HUES64 (cell line): Measurements from ENCODE around the gene MYL2.

ENCODE experiments used
- H3K27ac ChIP-seq: 2 replicates; pipeline ENCODE4 v1.7.0; 2013; ENCODE audit warnings: low read depth, low read length, inconsistent platforms
- H3K27me3 ChIP-seq: 2 replicates; pipeline ENCODE4 v1.6.1; 2013; ENCODE audit warnings: mild to moderate bottlenecking, low read length; ENCODE audit not compliant: insufficient read depth
- H3K36me3 ChIP-seq: 2 replicates; pipeline ENCODE4 v1.6.1; 2013; ENCODE audit warnings: mild to moderate bottlenecking, low read length; ENCODE audit not compliant: insufficient read depth
- H3K4me1 ChIP-seq: 2 replicates; pipeline ENCODE4 v1.6.1; 2013; ENCODE audit warnings: mild to moderate bottlenecking, low read length, moderate library complexity; ENCODE audit not compliant: insufficient read depth
- H3K4me3 ChIP-seq: 2 replicates; pipeline ENCODE4 v1.5.1; 2013; ENCODE audit warnings: mild to moderate bottlenecking, low read length, moderate library complexity
- H3K9ac ChIP-seq: 2 replicates; pipeline ENCODE4 v1.6.1; 2013; ENCODE audit warnings: mild to moderate bottlenecking, low read depth, low read length
- H3K9me3 ChIP-seq: 2 replicates; pipeline ENCODE4 v1.6.1; 2013; ENCODE audit warnings: low read depth, low read length; ENCODE audit not compliant: insufficient read depth
- WGBS: fragments of 150-250, 120-280 bp; methylation state at CpG from one replicate; pipeline ENCODE4 v1.1.7; 2013; ENCODE audit warnings: missing lambda C conversion rate; 5-methylcytosine and 5-hydroxymethylcytosine counted together

The MYL2 gene

GRCh38 chr12:110929818-110930217, 9.4 kb upstream of the MYL2 start:
- H3K4me1 ChIP-seq = peaks cover 17% of the 10 kb centered on the region
- WGBS = 93% methylated on average over 1 of the region's 1 CpG
- no peaks in the 10 kb centered on the region for H3K27me3 ChIP-seq
- no peak overlapping the region for H3K27ac ChIP-seq
- H3K4me3 ChIP-seq = no peak overlapping the region
- no peaks in the 10 kb centered on the region for H3K36me3 ChIP-seq
- no peaks in the 10 kb centered on the region for H3K9me3 ChIP-seq
- H3K9ac ChIP-seq = no peak overlapping the region

DNA sequence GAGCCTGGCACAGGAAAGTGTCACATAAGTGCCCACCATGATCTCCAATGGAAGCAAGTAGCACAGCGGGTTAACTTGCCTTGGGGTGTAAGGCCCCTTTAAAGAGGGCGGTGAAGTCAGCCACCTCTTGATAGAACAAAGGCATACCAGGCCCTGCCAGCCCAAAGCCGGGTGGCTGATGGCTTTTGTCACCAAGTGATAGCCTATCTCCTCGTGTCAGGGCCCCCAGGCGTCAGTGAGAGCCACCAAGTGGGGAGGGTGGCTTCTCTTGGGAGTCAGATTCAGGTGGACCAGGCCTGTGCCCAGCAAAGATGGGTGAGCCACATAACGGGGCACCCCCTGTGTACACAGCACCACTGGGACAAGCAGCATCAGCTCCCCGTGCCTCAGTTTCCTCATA, 8.3 kb upstream of the MYL2 start:
- peaks cover 6% of the 10 kb centered on the region for H3K4me1 ChIP-seq
- no peak overlapping the region for H3K9ac ChIP-seq
- no peaks in the 10 kb centered on the region for H3K27me3 ChIP-seq
- no peaks in the 10 kb centered on the region for H3K9me3 ChIP-seq
- no peak overlapping the region for H3K27ac ChIP-seq
- H3K4me3 ChIP-seq = no peak overlapping the region
- H3K36me3 ChIP-seq = no peaks in the 10 kb centered on the region
- WGBS = 68% methylated on average over 7 of the region's 7 CpGs

GRCh38 chr12:110927546-110927945, 7.2 kb upstream of the MYL2 start:
- Histone ChIP-seq H3K9ac (no peak overlapping the region), H3K9me3 (no peaks in the 10 kb centered on the region), H3K36me3 (no peaks in the 10 kb centered on the region), H3K27ac (no peak overlapping the region), H3K4me1 (peaks cover 13% of the 10 kb centered on the region), H3K4me3 (no peak overlapping the region), H3K27me3 (no peaks in the 10 kb centered on the region)
- 93% methylated on average over 6 of the region's 6 CpGs for WGBS

- no peak overlapping the region for H3K27ac ChIP-seq
- no peaks in the 10 kb centered on the region for H3K36me3 ChIP-seq
- no peaks in the 10 kb centered on the region for H3K27me3 ChIP-seq
- H3K9ac ChIP-seq = no peak overlapping the region
- peaks cover 16% of the 10 kb centered on the region for H3K4me1 ChIP-seq
- WGBS = 92% methylated on average over 9 of the region's 9 CpGs
- no peak overlapping the region for H3K4me3 ChIP-seq
- no peaks in the 10 kb centered on the region for H3K9me3 ChIP-seq
Observed at GRCh38 chr12:110923692-110924334, 3.4 kb upstream of the MYL2 start.

- H3K4me3 ChIP-seq = no peak overlapping the region
- no peak overlapping the region for H3K27ac ChIP-seq
- H3K4me1 ChIP-seq = peaks cover 16% of the 10 kb centered on the region
- H3K9ac ChIP-seq = no peak overlapping the region
- H3K9me3 ChIP-seq = no peaks in the 10 kb centered on the region
- H3K36me3 ChIP-seq = no peaks in the 10 kb centered on the region
- no peaks in the 10 kb centered on the region for H3K27me3 ChIP-seq
- WGBS = 95% methylated on average over 4 of the region's 4 CpGs
Observed at GRCh38 chr12:110923192-110923591, 2.8 kb upstream of the MYL2 start.

DNA sequence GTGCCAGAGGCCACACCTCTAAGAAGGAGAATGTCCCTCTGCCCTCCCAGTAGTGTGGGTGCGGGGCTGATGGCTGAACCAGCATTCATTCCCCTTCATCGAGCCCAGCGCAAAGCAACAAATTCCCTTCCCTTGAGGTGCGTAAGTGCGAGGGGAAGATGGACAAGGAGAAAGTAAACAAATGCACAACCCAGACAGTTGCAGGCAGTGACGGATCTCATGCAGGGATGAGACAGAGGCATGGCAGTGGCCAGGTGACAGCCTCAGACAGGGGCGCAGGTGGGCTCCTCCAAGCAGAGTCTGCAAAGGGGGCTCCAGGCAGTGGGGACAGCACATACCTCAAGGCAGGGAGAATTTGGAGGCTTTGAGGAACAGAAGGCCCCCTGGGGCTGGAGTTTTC, 2.3 kb upstream of the MYL2 start:
- H3K36me3 ChIP-seq = no peaks in the 10 kb centered on the region
- H3K27me3 ChIP-seq = no peaks in the 10 kb centered on the region
- no peak overlapping the region for H3K4me3 ChIP-seq
- 84% methylated on average over 7 of the region's 7 CpGs for WGBS
- H3K4me1 ChIP-seq = peaks cover 21% of the 10 kb centered on the region
- no peaks in the 10 kb centered on the region for H3K9me3 ChIP-seq
- no peak overlapping the region for H3K9ac ChIP-seq
- no peak overlapping the region; the same call in 1 of the 2 replicates for H3K27ac ChIP-seq

GRCh38 chr12:110921262-110921661, 883 bp upstream of the MYL2 start:
- no peak overlapping the region for H3K27ac ChIP-seq
- WGBS = 90% methylated on average over 10 of the region's 10 CpGs

DNA sequence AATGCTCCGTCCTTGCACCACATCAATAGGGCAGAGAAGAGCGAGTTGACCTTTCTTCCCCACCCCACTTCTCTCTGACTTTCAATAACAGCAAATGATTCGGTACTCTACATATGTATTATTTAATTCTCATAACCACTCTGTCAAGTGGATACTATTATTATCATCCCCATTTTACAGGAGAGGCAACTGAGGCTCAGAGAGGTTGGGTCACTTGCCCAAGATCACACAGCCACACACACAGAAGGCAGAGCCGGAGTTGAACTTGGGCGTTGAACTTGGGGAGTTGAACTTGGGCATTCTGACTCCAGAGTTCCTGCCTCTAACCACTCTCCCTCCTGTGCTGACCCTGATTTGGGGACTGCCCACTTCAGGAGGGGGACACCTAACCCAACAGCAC, 659 bp downstream of the MYL2 start:
- H3K27me3 ChIP-seq = no peaks in the 10 kb centered on the region
- H3K9ac ChIP-seq = no peak overlapping the region
- H3K27ac ChIP-seq = no peak overlapping the region; the same call in 1 of the 2 replicates
- H3K4me3 ChIP-seq = no peak overlapping the region
- 95% methylated on average over 5 of the region's 5 CpGs for WGBS
- peaks cover 27% of the 10 kb centered on the region for H3K4me1 ChIP-seq
- H3K36me3 ChIP-seq = no peaks in the 10 kb centered on the region
- H3K9me3 ChIP-seq = no peaks in the 10 kb centered on the region

More at GRCh38 chr12:110921262-110921661, 883 bp upstream of the MYL2 start:
- no peaks in the 10 kb centered on the region for H3K9me3 ChIP-seq
- no peaks in the 10 kb centered on the region for H3K27me3 ChIP-seq
- H3K4me1 ChIP-seq = peaks cover 27% of the 10 kb centered on the region
- no peaks in the 10 kb centered on the region for H3K36me3 ChIP-seq
- no peak overlapping the region for H3K4me3 ChIP-seq
- H3K9ac ChIP-seq = no peak overlapping the region

DNA sequence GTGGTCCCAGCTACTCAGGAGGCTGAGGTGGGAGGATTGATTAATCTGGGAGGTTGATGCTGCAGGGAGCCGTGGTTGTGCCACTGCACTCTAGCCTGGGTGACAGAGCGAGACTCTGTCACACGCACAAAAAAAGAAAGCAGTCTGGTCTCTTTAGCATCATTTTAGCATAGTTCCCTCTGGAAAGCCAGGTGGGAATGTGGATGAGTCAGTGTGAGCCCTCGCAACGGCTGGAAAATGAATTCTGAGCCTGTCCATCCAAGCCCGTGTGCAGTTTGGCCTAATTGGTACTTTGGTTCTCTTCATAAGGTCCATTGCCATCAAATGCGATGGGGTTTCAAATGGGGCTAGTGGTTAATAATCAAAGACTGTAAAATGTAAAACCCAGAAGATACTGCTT, 2.4 kb downstream of the MYL2 start:
- Histone ChIP-seq H3K27me3 (no peaks in the 10 kb centered on the region), H3K4me1 (peaks cover 24% of the 10 kb centered on the region), H3K9me3 (no peaks in the 10 kb centered on the region), H3K27ac (no peak overlapping the region; the same call in 1 of the 2 replicates), H3K4me3 (no peak overlapping the region), H3K9ac (no peak overlapping the region), H3K36me3 (no peaks in the 10 kb centered on the region)
- WGBS = 76% methylated on average over 7 of the region's 7 CpGs

- Histone ChIP-seq H3K27me3 (no peaks in the 10 kb centered on the region), H3K9ac (no peak overlapping the region), H3K4me1 (peaks cover 19% of the 10 kb centered on the region), H3K4me3 (no peak overlapping the region), H3K9me3 (no peaks in the 10 kb centered on the region), H3K36me3 (no peaks in the 10 kb centered on the region), H3K27ac (no peak overlapping the region; the same call in 1 of the 2 replicates)
- 78% methylated on average over 5 of the region's 5 CpGs for WGBS
Observed at GRCh38 chr12:110917467-110917866, 2.9 kb downstream of the MYL2 start.

DNA sequence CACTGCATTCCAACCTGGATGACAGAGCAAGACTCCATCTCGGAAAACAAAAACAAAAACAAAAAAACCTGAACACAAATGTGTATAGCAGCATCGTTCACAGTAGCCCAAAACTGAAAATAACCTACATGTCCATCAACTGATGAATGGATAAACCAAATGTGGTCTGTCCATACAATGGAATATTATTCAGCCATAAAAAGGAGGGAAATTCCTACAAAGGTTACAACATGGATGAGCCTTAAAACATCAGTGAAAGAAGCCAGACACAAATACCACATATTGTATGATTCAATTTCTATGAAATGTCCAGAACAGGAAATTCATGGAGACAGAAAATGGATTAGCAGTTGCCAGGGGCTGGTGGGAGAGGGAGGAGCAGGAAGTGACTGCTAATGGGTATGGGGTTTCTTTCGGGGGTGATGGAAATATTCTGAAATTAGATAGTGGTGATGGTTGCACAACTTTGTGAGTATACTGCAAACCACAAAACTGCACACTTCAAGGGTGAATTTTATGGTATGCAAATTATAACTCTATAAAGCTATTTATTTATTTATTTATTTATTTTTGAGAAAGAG, 4.0 kb downstream of the MYL2 start:
- Histone ChIP-seq H3K36me3 (no peaks in the 10 kb centered on the region), H3K27me3 (no peaks in the 10 kb centered on the region), H3K9ac (no peak overlapping the region), H3K4me3 (no peak overlapping the region), H3K4me1 (peaks cover 19% of the 10 kb centered on the region), H3K9me3 (no peaks in the 10 kb centered on the region), H3K27ac (no peak overlapping the region)
- 92% methylated on average over 3 of the region's 3 CpGs for WGBS
